Mucosa of descending colon (tissue), 3 donors: ENCODE results near the gene PTGS1. TPM values are rescaled to one million over a fixed set of nuclear protein-coding genes. Genes with fewer than 3 reads are reported as not detected.

ENCODE experiments used
- ATAC-seq: fragments of 200-7000 bp; cut with Tn5 transposase; one replicate; pipeline ENCODE4 v1.9.1; 2020; ENCODE audit warnings: mild to moderate bottlenecking, moderate library complexity
- DNase-seq, 3 donors: peaks; one replicate each; pipeline ENCODE4 v3.0.0-alpha.2; 2020
- H3K36me3 ChIP-seq: fragments of 200-600 bp; one replicate; pipeline ENCODE4 v1.8.0; 2021; ENCODE audit warnings: low read depth, mild to moderate bottlenecking
- H3K4me1 ChIP-seq: fragments of 200-600 bp; one replicate; pipeline ENCODE4 v1.8.0; 2021; ENCODE audit warnings: low read depth, mild to moderate bottlenecking
- H3K4me3 ChIP-seq: fragments of 200-600 bp; one replicate; pipeline ENCODE4 v1.8.0; 2021; ENCODE audit warnings: mild to moderate bottlenecking
- H3K9me3 ChIP-seq: fragments of 200-600 bp; one replicate; pipeline ENCODE4 v1.8.0; 2021; ENCODE audit warnings: mild to moderate bottlenecking
- CTCF ChIP-seq: fragments of 200-600 bp; IDR thresholded peaks from one replicate; pipeline ENCODE4 v1.8.0; 2022; ENCODE audit warnings: antibody characterized with exemption, mild to moderate bottlenecking
- intact Hi-C, 2 donors: fragments of 100-400 bp; cut with DNase I in 1 of 2; cut with micrococcal nuclease in 1 of 2; formaldehyde crosslinking; loops; one replicate each; pipeline versions ENCODE4 v1.11.0 to v1.11.1; 2022; cut with DNase I, micrococcal nuclease
- total RNA-seq, 3 donors: library from RNA; stranded (reverse); fragmentation: NEBNext Ultra II Directional in 2 of 3; extraction: Animal tissue kit (Norgen Biotek cat#: 25700) in 2 of 3; gene quantifications; one replicate each; pipeline versions ENCODE4 v1.2.1 to v1.2.4, GENCODE V29; 2021 to 2023
- donor health status: DM: no; HTN: no; CAD: no; lungs with moderate emphysema.
- donor health status: DM: no; HTN: no; CAD: no.
- donor health status: DM: no; HTN: yes; CAD: no.

Gene PTGS1
- total RNA-seq, 3 donors from 2014 or later: 8.8 to 192 (median 15.3) TPM

GRCh38 chr9:122366074-122366660 is 4.7 kb upstream of the PTGS1 start:
- Histone ChIP-seq H3K4me3 (no peak overlapping the region), H3K4me1 (peaks cover 5% of the 10 kb centered on the region), H3K9me3 (no peaks in the 10 kb centered on the region), H3K36me3 (no peaks in the 10 kb centered on the region)
- intact Hi-C loops: no loop called here
- TF ChIP-seq CTCF: no peak
- DNase-seq (no peak), ATAC-seq (no peak)

- Histone ChIP-seq H3K36me3 (no peaks in the 10 kb centered on the region), H3K9me3 (no peaks in the 10 kb centered on the region), H3K4me1 (peaks cover 7% of the 10 kb centered on the region), H3K4me3 (no peak overlapping the region)
- DNase-seq (no peak), ATAC-seq (no peak)
- TF ChIP-seq CTCF: no peak
- intact Hi-C loops: no loop called here
These were observed 3.8 kb upstream of the PTGS1 start for GRCh38 chr9:122367065-122367464.

- H3K36me3 ChIP-seq: no peaks in the 10 kb centered on the region
- no peak for TF ChIP-seq CTCF
- H3K4me1 ChIP-seq: peaks cover 7% of the 10 kb centered on the region
- intact Hi-C loops: no loop called here
- ATAC-seq (no peak), DNase-seq (no peak)
- no peaks in the 10 kb centered on the region for H3K9me3 ChIP-seq
- H3K4me3 ChIP-seq: no peak overlapping the region
These were observed 2.9 kb upstream of the PTGS1 start for GRCh38 chr9:122367774-122368460.

GRCh38 chr9:122368642-122369041 is 2.2 kb upstream of the PTGS1 start:
- H3K4me1 ChIP-seq: peaks cover 7% of the 10 kb centered on the region
- H3K9me3 ChIP-seq: no peaks in the 10 kb centered on the region
- no peak overlapping the region for H3K4me3 ChIP-seq
- TF ChIP-seq CTCF: no peak
- DNase-seq: no peak
- no peak for ATAC-seq
- intact Hi-C loops: no loop called here
- no peaks in the 10 kb centered on the region for H3K36me3 ChIP-seq

- ATAC-seq (peak; percentile 21), DNase-seq (no peak)
- H3K36me3 ChIP-seq: no peaks in the 10 kb centered on the region
- no peaks in the 10 kb centered on the region for H3K9me3 ChIP-seq
- intact Hi-C loops: no loop called here
- H3K4me3 ChIP-seq: no peak overlapping the region
- TF ChIP-seq CTCF: no peak
- H3K4me1 ChIP-seq: peaks cover 11% of the 10 kb centered on the region
These were observed 521 bp upstream of the PTGS1 start for GRCh38 chr9:122370303-122370702.
